Measurements from ENCODE around the gene HOXA6.
A peak's percentile ranks its signal among the peaks of the same experiment; 100 is the strongest.

HOXA6 gene

DNA sequence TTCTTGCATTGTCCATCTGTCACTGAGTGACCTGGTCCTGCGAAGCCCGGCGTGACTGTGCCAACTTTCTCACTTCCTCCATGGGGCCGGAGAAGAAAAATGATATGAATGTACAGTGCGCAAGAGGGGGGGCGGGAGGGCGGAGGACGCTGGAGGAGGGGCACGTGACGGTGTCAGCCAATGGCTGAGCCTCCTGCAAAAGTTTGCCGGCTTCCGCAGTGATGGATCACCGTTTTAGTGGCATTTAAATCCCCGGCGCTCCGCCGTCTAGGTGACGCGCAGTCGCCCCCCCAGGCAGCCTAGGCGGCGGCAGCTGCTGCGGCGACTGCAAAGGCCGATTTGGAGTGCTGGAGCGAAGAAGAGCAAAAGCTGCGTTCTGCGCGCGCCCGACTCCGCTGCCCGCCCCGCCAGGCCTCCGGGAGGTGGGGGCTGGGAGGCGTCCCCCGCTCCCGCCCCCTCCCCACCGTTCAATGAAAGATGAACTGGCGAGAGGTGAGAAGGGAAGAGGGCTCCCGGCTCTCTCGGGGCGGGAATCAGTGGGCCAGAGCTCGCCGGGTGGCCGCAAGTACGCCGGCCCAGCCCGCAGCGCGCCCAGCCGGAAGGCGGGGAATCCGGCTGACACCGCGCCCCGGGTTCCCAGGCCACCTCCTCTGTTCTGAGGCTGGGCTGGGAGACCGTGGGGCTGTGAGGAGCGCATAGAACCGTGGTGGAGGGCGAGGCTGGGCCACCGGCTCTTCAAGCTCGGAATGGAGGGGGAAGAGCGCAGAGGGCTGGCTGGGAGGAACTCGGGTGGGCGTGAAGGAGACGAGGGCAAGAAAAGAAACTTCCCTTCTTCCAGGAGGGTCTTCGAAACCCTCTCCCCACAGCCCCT, 51.4 kb downstream of the HOXA6 start, which contains the start of gene HOXA1:
TSS of gene HOXA1 (minus strand) at position 104 of the 871 bp plus-strand sequence. CDS start at position 16, 88 bp downstream.
- DNase-seq: peak; percentile 73
